ENCODE results near the gene FYCO1.

DNA sequence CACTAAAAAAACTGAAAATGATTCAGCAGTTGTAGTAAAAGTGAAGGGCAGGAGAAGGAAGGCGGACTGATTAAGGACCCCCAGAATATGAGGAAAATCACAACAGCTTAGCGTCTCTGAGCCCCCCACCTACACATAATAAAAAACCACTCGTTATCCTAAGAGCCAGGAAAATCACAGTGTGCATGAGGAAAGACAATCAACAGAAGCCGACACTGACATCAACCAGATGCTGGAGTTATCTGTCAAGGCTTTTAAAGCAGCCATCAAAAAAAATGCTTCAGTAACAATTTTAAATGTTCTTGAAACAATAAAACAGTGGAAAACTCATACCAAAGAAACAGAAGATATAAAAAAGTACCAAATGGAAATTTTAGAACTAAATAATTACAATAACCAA, 62.0 kb downstream of the FYCO1 start:
- no peak for TF ChIP-seq EZH2phosphoT487 (IDR thresholded peaks at IDR 0.05; ENCODE audit: borderline replicate concordance)
- TF ChIP-seq, protein P1, sequence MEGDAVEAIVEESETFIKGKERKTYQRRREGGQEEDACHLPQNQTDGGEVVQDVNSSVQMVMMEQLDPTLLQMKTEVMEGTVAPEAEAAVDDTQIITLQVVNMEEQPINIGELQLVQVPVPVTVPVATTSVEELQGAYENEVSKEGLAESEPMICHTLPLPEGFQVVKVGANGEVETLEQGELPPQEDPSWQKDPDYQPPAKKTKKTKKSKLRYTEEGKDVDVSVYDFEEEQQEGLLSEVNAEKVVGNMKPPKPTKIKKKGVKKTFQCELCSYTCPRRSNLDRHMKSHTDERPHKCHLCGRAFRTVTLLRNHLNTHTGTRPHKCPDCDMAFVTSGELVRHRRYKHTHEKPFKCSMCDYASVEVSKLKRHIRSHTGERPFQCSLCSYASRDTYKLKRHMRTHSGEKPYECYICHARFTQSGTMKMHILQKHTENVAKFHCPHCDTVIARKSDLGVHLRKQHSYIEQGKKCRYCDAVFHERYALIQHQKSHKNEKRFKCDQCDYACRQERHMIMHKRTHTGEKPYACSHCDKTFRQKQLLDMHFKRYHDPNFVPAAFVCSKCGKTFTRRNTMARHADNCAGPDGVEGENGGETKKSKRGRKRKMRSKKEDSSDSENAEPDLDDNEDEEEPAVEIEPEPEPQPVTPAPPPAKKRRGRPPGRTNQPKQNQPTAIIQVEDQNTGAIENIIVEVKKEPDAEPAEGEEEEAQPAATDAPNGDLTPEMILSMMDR (conservative IDR thresholded peaks at IDR 0.05; ENCODE audit: low read length): no peak
